MM.1S (cell line): ENCODE results near the gene LILRB4.
"Not testable (repeated sequence)": the region's sequence is repeated elsewhere in the genome, so short reads cannot be mapped to it uniquely, and the experiment has no call there.

ENCODE experiments used
- CTCF ChIP-seq: fragments of 300-600 bp; sonication (generic); IDR thresholded peaks from 2 replicates; pipeline ENCODE4 v1.5.1; 2016; ENCODE audit warnings: antibody characterized with exemption, low read length, mixed read lengths
- EZH2 ChIP-seq: fragments of 300-600 bp; sonication (generic); optimal IDR thresholded peaks from 2 replicates; pipeline ENCODE3; 2017; ENCODE audit warnings: low read depth, mild to moderate bottlenecking, antibody characterized with exemption, low read length, mixed read lengths

- TF ChIP-seq EZH2, CTCF: not testable (repeated sequence)
These were observed 37.7 kb upstream of the LILRB4 start for GRCh38 chr19:54624934-54625730.
